ENCODE data around the gene NDUFA8. TPM values are rescaled to one million over a fixed set of nuclear protein-coding genes. Genes with fewer than 3 reads are reported as not detected.

The NDUFA8 gene
- total RNA-seq, 4 donors from 2014 or later = 40.6 to 48.0 (median 45.7) TPM

- H3K4me3 ChIP-seq = no peak overlapping the region
- H3K4me1 ChIP-seq = peaks cover 0 to 5% (median 0%) of the 10 kb centered on the region in 3 donors
- no peak for DNase-seq
- intact Hi-C loops (cut with DNase I) = no loop called here
- 52 to 68% methylated on average over 7 of the region's 7 CpGs for WGBS, 2 donors
- no peak for TF ChIP-seq POLR2A (IDR thresholded peaks at IDR 0.05)
- TF ChIP-seq, protein P1, sequence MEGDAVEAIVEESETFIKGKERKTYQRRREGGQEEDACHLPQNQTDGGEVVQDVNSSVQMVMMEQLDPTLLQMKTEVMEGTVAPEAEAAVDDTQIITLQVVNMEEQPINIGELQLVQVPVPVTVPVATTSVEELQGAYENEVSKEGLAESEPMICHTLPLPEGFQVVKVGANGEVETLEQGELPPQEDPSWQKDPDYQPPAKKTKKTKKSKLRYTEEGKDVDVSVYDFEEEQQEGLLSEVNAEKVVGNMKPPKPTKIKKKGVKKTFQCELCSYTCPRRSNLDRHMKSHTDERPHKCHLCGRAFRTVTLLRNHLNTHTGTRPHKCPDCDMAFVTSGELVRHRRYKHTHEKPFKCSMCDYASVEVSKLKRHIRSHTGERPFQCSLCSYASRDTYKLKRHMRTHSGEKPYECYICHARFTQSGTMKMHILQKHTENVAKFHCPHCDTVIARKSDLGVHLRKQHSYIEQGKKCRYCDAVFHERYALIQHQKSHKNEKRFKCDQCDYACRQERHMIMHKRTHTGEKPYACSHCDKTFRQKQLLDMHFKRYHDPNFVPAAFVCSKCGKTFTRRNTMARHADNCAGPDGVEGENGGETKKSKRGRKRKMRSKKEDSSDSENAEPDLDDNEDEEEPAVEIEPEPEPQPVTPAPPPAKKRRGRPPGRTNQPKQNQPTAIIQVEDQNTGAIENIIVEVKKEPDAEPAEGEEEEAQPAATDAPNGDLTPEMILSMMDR (IDR thresholded peaks at IDR 0.05) = no peak
- no peaks in the 10 kb centered on the region for H3K27me3 ChIP-seq
- peaks cover 0 to 12% (median 0%) of the 10 kb centered on the region in 3 donors for H3K9me3 ChIP-seq
- H3K36me3 ChIP-seq = no peaks in the 10 kb centered on the region
- peak overlapping the region in 2 of 4 donors; percentile 40 to 47 for H3K27ac ChIP-seq
These were observed 52.2 kb downstream of the NDUFA8 start for GRCh38 chr9:122107291-122107805.

DNA sequence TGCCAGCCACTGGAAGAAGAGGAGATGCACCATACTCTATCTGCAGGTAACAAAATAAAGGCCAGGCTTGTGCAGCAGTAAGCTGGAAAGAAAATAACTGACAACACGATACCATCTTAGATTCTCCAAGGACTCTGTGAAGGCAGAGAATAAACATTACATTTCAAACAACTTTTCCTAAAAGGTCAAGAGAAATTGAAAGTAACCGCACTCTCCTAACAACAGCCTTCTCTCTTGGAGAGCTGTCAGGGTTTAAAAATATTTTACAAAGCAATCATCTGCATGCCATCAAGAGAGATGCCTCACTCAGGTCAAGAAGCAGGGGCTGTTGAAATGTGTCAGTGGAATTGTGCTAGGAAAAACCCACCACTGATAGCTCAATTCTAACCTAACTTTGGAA is 53.0 kb downstream of the NDUFA8 start:
- Histone ChIP-seq H3K27ac (peak overlapping the region in 2 of 4 donors; percentile 43 to 47), H3K27me3 (no peaks in the 10 kb centered on the region), H3K4me1 (peaks cover 0 to 5% (median 0%) of the 10 kb centered on the region in 3 donors), H3K9me3 (peaks cover 0 to 12% (median 0%) of the 10 kb centered on the region in 3 donors), H3K36me3 (no peaks in the 10 kb centered on the region), H3K4me3 (no peak overlapping the region)
- intact Hi-C loops (cut with DNase I) = no loop called here
- TF ChIP-seq, protein P1 (IDR thresholded peaks at IDR 0.05) = no peak
- TF ChIP-seq POLR2A (IDR thresholded peaks at IDR 0.05) = no peak
- WGBS, 2 donors = 36 to 65% methylated on average over 2 of the region's 2 CpGs
- DNase-seq = no peak

DNA sequence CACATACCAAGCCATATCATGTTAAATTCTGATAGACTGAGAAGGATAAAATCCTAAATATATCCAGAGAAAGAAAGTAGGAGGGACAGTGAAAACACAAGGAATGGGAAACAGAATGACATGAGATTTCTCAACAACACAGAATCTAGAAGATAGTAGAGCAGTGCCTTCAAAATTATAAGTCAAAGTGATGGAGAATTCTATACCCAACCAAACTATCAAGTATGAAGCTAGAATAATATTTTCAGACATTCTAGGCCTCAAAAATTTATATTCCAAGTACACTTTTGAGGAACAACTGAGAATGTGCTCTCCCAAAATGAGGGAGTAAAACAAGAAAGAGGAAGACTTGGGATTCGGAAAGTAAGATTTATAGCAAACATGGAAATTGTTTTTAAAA is 55.6 kb downstream of the NDUFA8 start:
- intact Hi-C loops (cut with DNase I) = no loop called here
- 100% methylated on average over 1 of the region's 1 CpG for WGBS, 2 donors
- Histone ChIP-seq H3K4me1 (peaks cover 0 to 13% (median 4%) of the 10 kb centered on the region in 3 donors), H3K27ac (no peak overlapping the region), H3K4me3 (no peak overlapping the region), H3K27me3 (no peaks in the 10 kb centered on the region), H3K9me3 (peaks cover 0 to 12% (median 0%) of the 10 kb centered on the region in 3 donors), H3K36me3 (no peaks in the 10 kb centered on the region)
- no peak for DNase-seq
- TF ChIP-seq POLR2A (IDR thresholded peaks at IDR 0.05) = no peak
- TF ChIP-seq, protein P1 (IDR thresholded peaks at IDR 0.05) = no peak

DNA sequence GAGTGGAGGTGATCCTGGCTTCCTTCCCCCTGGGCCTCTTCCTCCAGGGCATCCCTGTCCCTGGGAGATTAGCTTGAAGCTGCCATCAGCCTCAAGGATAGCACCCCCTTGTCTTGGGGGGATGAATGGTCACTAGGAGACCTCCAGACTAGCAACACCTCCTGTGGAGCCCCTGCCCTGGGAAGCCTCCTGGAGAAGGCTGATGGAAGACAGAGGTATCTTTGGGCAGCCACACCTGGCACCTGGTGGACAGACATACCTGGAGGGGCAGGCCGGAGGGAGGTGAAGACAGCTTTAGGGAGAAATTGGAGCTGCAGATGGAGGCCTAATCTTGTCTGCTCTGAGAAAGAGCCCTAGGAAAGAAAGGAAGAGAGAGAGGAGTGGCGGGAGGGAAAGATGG is 57.4 kb downstream of the NDUFA8 start:
- Histone ChIP-seq H3K4me3 (no peak overlapping the region), H3K27ac (no peak overlapping the region), H3K36me3 (no peaks in the 10 kb centered on the region), H3K4me1 (peaks cover 0 to 12% (median 4%) of the 10 kb centered on the region in 3 donors), H3K9me3 (peaks cover 0 to 12% (median 0%) of the 10 kb centered on the region in 3 donors), H3K27me3 (no peaks in the 10 kb centered on the region)
- DNase-seq = no peak
- intact Hi-C loops (cut with DNase I) = no loop called here
- WGBS, 2 donors = 90 to 93% methylated on average over 2 of the region's 2 CpGs
- no peak for TF ChIP-seq POLR2A (IDR thresholded peaks at IDR 0.05)
- TF ChIP-seq, protein P1 (IDR thresholded peaks at IDR 0.05) = no peak

GRCh38 chr9:122100756-122101155 is 58.8 kb downstream of the NDUFA8 start:
- Histone ChIP-seq H3K27ac (no peak overlapping the region), H3K4me3 (no peak overlapping the region), H3K27me3 (no peaks in the 10 kb centered on the region), H3K36me3 (no peaks in the 10 kb centered on the region), H3K4me1 (peaks cover 0 to 8% (median 4%) of the 10 kb centered on the region in 3 donors), H3K9me3 (peaks cover 0 to 12% (median 0%) of the 10 kb centered on the region in 3 donors)
- no peak for DNase-seq
- WGBS, 2 donors = 65 to 80% methylated on average over 6 to 7 of the region's 7 CpGs
- intact Hi-C loops (cut with DNase I) = no loop called here
- TF ChIP-seq, protein P1 (IDR thresholded peaks at IDR 0.05) = no peak
- no peak for TF ChIP-seq POLR2A (IDR thresholded peaks at IDR 0.05)
